Measurements from ENCODE around the gene PTTG2. TPM values are rescaled to one million over a fixed set of nuclear protein-coding genes. Genes with fewer than 3 reads are reported as not detected.
"Not testable (repeated sequence)": the region's sequence is repeated elsewhere in the genome, so short reads cannot be mapped to it uniquely, and the experiment has no call there.

The PTTG2 gene
- total RNA-seq, 1 experiment from 2014 or later, result 0.35 TPM

DNA sequence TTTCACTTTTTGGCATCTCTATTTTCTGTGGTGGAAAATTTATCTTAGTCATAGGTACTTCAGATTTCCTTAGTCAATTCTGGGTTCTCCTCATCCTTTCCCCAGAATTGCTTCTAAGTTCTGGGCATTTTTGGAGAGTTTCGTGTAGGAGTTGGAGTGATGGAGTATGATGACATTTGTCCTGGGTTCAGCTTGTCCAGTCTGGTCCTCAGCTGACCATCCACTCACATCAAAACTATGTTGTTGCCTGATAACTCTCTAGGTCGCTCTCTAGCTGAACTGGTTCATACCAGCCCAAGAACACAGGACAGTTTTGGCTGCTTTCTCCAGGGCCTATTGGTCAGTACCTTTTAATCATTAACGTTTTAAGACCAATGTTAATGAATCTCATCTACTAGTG is 13.2 kb downstream of the PTTG2 start:
- no peaks in the 10 kb centered on the region for H3K27me3 Mint-ChIP-seq (ENCODE audit: low read depth)
- no peak for ATAC-seq
- H3K4me3 Mint-ChIP-seq, result no peak overlapping the region
- peaks cover 8% of the 10 kb centered on the region for H3K36me3 Mint-ChIP-seq
- no peak for TF ChIP-seq GABPB1 (CRISPR knock-in tag; IDR thresholded peaks at IDR 0.05)
- TF ChIP-seq ESRRA (CRISPR knock-in tag; IDR thresholded peaks at IDR 0.05; ENCODE audit: borderline replicate concordance), result no peak
- TF ChIP-seq, protein P1, sequence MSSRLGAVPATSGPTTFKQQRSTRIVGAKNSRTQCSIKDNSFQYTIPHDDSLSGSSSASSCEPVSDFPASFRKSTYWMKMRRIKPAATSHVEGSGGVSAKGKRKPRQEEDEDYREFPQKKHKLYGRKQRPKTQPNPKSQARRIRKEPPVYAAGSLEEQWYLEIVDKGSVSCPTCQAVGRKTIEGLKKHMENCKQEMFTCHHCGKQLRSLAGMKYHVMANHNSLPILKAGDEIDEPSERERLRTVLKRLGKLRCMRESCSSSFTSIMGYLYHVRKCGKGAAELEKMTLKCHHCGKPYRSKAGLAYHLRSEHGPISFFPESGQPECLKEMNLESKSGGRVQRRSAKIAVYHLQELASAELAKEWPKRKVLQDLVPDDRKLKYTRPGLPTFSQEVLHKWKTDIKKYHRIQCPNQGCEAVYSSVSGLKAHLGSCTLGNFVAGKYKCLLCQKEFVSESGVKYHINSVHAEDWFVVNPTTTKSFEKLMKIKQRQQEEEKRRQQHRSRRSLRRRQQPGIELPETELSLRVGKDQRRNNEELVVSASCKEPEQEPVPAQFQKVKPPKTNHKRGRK (CRISPR knock-in tag; IDR thresholded peaks at IDR 0.05; ENCODE audit: borderline replicate concordance), result no peak
- TF ChIP-seq, protein P2, sequence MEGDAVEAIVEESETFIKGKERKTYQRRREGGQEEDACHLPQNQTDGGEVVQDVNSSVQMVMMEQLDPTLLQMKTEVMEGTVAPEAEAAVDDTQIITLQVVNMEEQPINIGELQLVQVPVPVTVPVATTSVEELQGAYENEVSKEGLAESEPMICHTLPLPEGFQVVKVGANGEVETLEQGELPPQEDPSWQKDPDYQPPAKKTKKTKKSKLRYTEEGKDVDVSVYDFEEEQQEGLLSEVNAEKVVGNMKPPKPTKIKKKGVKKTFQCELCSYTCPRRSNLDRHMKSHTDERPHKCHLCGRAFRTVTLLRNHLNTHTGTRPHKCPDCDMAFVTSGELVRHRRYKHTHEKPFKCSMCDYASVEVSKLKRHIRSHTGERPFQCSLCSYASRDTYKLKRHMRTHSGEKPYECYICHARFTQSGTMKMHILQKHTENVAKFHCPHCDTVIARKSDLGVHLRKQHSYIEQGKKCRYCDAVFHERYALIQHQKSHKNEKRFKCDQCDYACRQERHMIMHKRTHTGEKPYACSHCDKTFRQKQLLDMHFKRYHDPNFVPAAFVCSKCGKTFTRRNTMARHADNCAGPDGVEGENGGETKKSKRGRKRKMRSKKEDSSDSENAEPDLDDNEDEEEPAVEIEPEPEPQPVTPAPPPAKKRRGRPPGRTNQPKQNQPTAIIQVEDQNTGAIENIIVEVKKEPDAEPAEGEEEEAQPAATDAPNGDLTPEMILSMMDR (IDR thresholded peaks at IDR 0.05), result no peak
- no peak for TF ChIP-seq JUN (CRISPR knock-in tag; IDR thresholded peaks at IDR 0.05)
- TF ChIP-seq, protein P3, sequence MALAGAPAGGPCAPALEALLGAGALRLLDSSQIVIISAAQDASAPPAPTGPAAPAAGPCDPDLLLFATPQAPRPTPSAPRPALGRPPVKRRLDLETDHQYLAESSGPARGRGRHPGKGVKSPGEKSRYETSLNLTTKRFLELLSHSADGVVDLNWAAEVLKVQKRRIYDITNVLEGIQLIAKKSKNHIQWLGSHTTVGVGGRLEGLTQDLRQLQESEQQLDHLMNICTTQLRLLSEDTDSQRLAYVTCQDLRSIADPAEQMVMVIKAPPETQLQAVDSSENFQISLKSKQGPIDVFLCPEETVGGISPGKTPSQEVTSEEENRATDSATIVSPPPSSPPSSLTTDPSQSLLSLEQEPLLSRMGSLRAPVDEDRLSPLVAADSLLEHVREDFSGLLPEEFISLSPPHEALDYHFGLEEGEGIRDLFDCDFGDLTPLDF (CRISPR knock-in tag; IDR thresholded peaks at IDR 0.05), result no peak
- TF ChIP-seq ELF4 (CRISPR knock-in tag; IDR thresholded peaks at IDR 0.05; ENCODE audit: low read depth), result no peak
- TF ChIP-seq, protein P4, sequence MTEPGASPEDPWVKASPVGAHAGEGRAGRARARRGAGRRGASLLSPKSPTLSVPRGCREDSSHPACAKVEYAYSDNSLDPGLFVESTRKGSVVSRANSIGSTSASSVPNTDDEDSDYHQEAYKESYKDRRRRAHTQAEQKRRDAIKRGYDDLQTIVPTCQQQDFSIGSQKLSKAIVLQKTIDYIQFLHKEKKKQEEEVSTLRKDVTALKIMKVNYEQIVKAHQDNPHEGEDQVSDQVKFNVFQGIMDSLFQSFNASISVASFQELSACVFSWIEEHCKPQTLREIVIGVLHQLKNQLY (CRISPR knock-in tag; IDR thresholded peaks at IDR 0.05), result no peak
- TF ChIP-seq HMGA2 (CRISPR knock-in tag; IDR thresholded peaks at IDR 0.05), result no peak
- TF ChIP-seq, protein P5, sequence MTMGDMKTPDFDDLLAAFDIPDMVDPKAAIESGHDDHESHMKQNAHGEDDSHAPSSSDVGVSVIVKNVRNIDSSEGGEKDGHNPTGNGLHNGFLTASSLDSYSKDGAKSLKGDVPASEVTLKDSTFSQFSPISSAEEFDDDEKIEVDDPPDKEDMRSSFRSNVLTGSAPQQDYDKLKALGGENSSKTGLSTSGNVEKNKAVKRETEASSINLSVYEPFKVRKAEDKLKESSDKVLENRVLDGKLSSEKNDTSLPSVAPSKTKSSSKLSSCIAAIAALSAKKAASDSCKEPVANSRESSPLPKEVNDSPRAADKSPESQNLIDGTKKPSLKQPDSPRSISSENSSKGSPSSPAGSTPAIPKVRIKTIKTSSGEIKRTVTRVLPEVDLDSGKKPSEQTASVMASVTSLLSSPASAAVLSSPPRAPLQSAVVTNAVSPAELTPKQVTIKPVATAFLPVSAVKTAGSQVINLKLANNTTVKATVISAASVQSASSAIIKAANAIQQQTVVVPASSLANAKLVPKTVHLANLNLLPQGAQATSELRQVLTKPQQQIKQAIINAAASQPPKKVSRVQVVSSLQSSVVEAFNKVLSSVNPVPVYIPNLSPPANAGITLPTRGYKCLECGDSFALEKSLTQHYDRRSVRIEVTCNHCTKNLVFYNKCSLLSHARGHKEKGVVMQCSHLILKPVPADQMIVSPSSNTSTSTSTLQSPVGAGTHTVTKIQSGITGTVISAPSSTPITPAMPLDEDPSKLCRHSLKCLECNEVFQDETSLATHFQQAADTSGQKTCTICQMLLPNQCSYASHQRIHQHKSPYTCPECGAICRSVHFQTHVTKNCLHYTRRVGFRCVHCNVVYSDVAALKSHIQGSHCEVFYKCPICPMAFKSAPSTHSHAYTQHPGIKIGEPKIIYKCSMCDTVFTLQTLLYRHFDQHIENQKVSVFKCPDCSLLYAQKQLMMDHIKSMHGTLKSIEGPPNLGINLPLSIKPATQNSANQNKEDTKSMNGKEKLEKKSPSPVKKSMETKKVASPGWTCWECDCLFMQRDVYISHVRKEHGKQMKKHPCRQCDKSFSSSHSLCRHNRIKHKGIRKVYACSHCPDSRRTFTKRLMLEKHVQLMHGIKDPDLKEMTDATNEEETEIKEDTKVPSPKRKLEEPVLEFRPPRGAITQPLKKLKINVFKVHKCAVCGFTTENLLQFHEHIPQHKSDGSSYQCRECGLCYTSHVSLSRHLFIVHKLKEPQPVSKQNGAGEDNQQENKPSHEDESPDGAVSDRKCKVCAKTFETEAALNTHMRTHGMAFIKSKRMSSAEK (CRISPR knock-in tag; IDR thresholded peaks at IDR 0.05; ENCODE audit: borderline replicate concordance), result no peak
- no peak for TF ChIP-seq TEAD4 (CRISPR knock-in tag; IDR thresholded peaks at IDR 0.05)
- no peak for TF ChIP-seq SP1 (CRISPR knock-in tag; conservative IDR thresholded peaks at IDR 0.05)
- no peak for TF ChIP-seq NFE2L1 (CRISPR knock-in tag; IDR thresholded peaks at IDR 0.05)
- TF ChIP-seq, protein P6, sequence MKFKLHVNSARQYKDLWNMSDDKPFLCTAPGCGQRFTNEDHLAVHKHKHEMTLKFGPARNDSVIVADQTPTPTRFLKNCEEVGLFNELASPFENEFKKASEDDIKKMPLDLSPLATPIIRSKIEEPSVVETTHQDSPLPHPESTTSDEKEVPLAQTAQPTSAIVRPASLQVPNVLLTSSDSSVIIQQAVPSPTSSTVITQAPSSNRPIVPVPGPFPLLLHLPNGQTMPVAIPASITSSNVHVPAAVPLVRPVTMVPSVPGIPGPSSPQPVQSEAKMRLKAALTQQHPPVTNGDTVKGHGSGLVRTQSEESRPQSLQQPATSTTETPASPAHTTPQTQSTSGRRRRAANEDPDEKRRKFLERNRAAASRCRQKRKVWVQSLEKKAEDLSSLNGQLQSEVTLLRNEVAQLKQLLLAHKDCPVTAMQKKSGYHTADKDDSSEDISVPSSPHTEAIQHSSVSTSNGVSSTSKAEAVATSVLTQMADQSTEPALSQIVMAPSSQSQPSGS (CRISPR knock-in tag; IDR thresholded peaks at IDR 0.05; ENCODE audit: borderline replicate concordance, low read depth), result no peak
- TF ChIP-seq, protein P7, sequence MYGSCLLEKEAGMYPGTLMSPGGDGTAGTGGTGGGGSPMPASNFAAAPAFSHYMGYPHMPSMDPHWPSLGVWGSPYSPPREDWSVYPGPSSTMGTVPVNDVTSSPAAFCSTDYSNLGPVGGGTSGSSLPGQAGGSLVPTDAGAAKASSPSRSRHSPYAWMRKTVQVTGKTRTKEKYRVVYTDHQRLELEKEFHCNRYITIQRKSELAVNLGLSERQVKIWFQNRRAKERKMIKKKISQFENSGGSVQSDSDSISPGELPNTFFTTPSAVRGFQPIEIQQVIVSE (CRISPR knock-in tag; IDR thresholded peaks at IDR 0.05; ENCODE audit: borderline replicate concordance), result no peak
- TF ChIP-seq, protein P8, sequence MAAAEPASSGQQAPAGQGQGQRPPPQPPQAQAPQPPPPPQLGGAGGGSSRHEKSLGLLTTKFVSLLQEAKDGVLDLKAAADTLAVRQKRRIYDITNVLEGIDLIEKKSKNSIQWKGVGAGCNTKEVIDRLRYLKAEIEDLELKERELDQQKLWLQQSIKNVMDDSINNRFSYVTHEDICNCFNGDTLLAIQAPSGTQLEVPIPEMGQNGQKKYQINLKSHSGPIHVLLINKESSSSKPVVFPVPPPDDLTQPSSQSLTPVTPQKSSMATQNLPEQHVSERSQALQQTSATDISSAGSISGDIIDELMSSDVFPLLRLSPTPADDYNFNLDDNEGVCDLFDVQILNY (CRISPR knock-in tag; IDR thresholded peaks at IDR 0.05), result no peak
- no peak for TF ChIP-seq ZNF396 (CRISPR knock-in tag; IDR thresholded peaks at IDR 0.05; ENCODE audit: borderline replicate concordance)
- TF ChIP-seq KAT7 (CRISPR knock-in tag; IDR thresholded peaks at IDR 0.05; ENCODE audit: borderline replicate concordance), result no peak
- no peak for TF ChIP-seq ZNF121 (CRISPR knock-in tag; IDR thresholded peaks at IDR 0.05)
- TF ChIP-seq ZNF423 (CRISPR knock-in tag; IDR thresholded peaks at IDR 0.05), result no peak
- H3K4me1 Mint-ChIP-seq, result peaks cover 22% of the 10 kb centered on the region
- H3K9me3 Mint-ChIP-seq, result peaks cover 30% of the 10 kb centered on the region
- POLR2A ChIA-PET, result no interaction called here
- CTCF ChIA-PET, result no interaction called here
- DNase-seq (ENCODE audit: low spot score), result no peak
- H3K27ac Mint-ChIP-seq, result no peak overlapping the region

DNA sequence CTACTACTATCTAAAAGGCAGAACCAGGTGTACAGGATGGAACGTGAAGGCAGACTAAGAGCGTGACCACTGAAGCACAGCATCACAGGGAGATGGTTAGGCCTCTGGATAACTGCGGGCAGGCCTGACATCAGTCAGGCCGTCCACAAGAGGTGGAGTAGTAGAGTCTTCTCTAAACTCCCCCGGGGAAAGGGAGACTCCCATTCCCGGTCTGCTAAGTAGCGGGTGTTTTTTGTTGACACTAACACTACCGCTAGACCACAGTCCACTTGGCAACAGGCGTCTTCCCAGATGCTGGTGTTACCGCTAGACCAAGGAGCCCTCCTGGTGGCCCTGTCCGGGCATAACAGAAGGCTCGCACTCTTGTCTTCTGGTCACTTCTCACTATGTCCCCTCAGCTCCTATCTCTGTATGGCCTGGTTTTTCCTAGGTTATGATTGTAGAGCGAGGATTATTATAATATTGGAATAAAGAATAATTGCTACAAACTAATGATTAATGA is 15.2 kb downstream of the PTTG2 start:
- H3K36me3 Mint-ChIP-seq; H3K27me3 Mint-ChIP-seq (ENCODE audit: low read depth); ATAC-seq; POLR2A ChIA-PET; H3K27ac Mint-ChIP-seq; H3K4me3 Mint-ChIP-seq: not testable (repeated sequence)
- peak; percentile 22 for DNase-seq (ENCODE audit: low spot score)
- CTCF ChIA-PET, result interaction anchor here (1.3 kb wide), 1 partner anchor 149 kb away, joined by 4 read pairs; the partner anchor contains the start of gene PGM2
- Mint-ChIP-seq H3K9me3 (peaks cover 22% of the 10 kb centered on the region), H3K4me1 (peaks cover 39% of the 10 kb centered on the region)
